H1 (cell line): ENCODE results near the gene GAPT. TPM values are rescaled to one million over a fixed set of nuclear protein-coding genes. Genes with fewer than 3 reads are reported as not detected.

ENCODE experiments used
- CTCF ChIA-PET: fragments of 300-600 bp; sonication (Branson Sonifier 250); formaldehyde crosslinking; loops from one replicate; lab custom pipeline; 2021; ENCODE audit not compliant: partially characterized antibody; lab: Charles Lee
- POLR2A ChIA-PET: fragments of 300-600 bp; sonication (Branson Sonifier 250); formaldehyde crosslinking; loops from one replicate; lab custom pipeline; 2021; ENCODE audit warnings: inconsistent platforms; ENCODE audit not compliant: partially characterized antibody; lab: Charles Lee
- DNase-seq, 2 experiments: peaks; one replicate each; pipeline versions ENCODE4 v3.0.0 to v3.0.0-alpha.2; 2010 to 2022; ENCODE audit warnings: low spot score in 2 of 2, low read depth in 1 of 2, mixed read lengths in 1 of 2
- FAIRE-seq: peaks from 2 replicates; lab custom pipeline; 2011; peaks lifted over from hg19 to GRCh38; lab: Jason Lieb, UNC
- H2AFZ ChIP-seq: 2 replicates; pipeline ENCODE4 v1.8.1; 2012; ENCODE audit warnings: low read length, inconsistent platforms
- H2AK5ac ChIP-seq: 2 replicates; pipeline ENCODE4 v1.6.1; 2013; ENCODE audit warnings: low read depth, low read length
- H2BK120ac ChIP-seq: replicated peaks from 2 replicates; pipeline ENCODE3; 2013; ENCODE audit warnings: low read depth, low read length, inconsistent platforms
- H2BK12ac ChIP-seq: 2 replicates; pipeline ENCODE4 v1.6.1; 2013; ENCODE audit warnings: low read depth, low read length
- H2BK15ac ChIP-seq: 2 replicates; pipeline ENCODE4 v1.6.1; 2013; ENCODE audit warnings: low read length
- H2BK20ac ChIP-seq: 2 replicates; pipeline ENCODE4 v1.6.1; 2013; ENCODE audit warnings: low read length
- H2BK5ac ChIP-seq: 2 replicates; pipeline ENCODE4 v1.6.1; 2013; ENCODE audit warnings: low read depth, low read length
- H3K14ac ChIP-seq: 2 replicates; pipeline ENCODE4 v1.6.1; 2013; ENCODE audit warnings: inconsistent platforms; ENCODE audit not compliant: insufficient read length
- H3K18ac ChIP-seq: 2 replicates; pipeline ENCODE4 v1.6.1; 2013; ENCODE audit warnings: low read length; ENCODE audit errors: extremely low read depth
- H3K23ac ChIP-seq: 2 replicates; pipeline ENCODE4 v1.6.1; 2013; ENCODE audit warnings: inconsistent platforms; ENCODE audit not compliant: insufficient read length
- H3K23me2 ChIP-seq: 2 replicates; pipeline ENCODE4 v1.6.1; 2013; ENCODE audit warnings: low read depth, low read length
- H3K27ac ChIP-seq: 2 replicates; pipeline ENCODE4 v1.6.1; 2011; ENCODE audit warnings: low read depth, low read length, inconsistent platforms
- H3K27me3 ChIP-seq, 4 experiments: replicated peaks in 1 of 4; 1 replicate in 1 of 4; 2 replicates in 3 of 4; pipeline versions ENCODE4 v1.6.1 to v1.8.1; 2011 to 2013; ENCODE audit warnings: low read length in 3 of 4, mild to moderate bottlenecking in 3 of 4, inconsistent platforms in 2 of 4, mixed read lengths in 2 of 4, moderate library complexity in 1 of 4; ENCODE audit not compliant: control insufficient read depth in 3 of 4, insufficient read depth in 3 of 4; ENCODE audit errors: extremely low read depth in 1 of 4
- H3K36me3 ChIP-seq, 4 experiments: 2 replicates each; pipeline versions ENCODE4 v1.6.1 to v1.8.1; 2011 to 2013; ENCODE audit warnings: mild to moderate bottlenecking in 4 of 4, low read length in 3 of 4, moderate library complexity in 2 of 4, control low read depth in 1 of 4, inconsistent platforms in 1 of 4; ENCODE audit not compliant: insufficient read depth in 4 of 4, control insufficient read depth in 2 of 4
- H3K4ac ChIP-seq: replicated peaks from 2 replicates; pipeline ENCODE3; 2013; ENCODE audit warnings: low read length, low read depth, mixed read lengths, inconsistent platforms; ENCODE audit not compliant: insufficient read length
- H3K4me1 ChIP-seq, 4 experiments: replicated peaks in 1 of 4; 1 replicate in 1 of 4; 2 replicates in 3 of 4; pipeline versions ENCODE4 v1.6.1 to v1.8.1; 2011 to 2013; ENCODE audit warnings: low read length in 3 of 4, inconsistent platforms in 2 of 4, mixed read lengths in 1 of 4; ENCODE audit not compliant: insufficient read depth in 4 of 4, control insufficient read depth in 3 of 4
- H3K4me2 ChIP-seq, 2 experiments: 2 replicates each; pipeline versions ENCODE4 v1.6.1 to v1.8.1; 2011 to 2013; ENCODE audit warnings: low read depth in 2 of 2, low read length in 2 of 2, control low read depth in 1 of 2, inconsistent platforms in 1 of 2, mild to moderate bottlenecking in 1 of 2; ENCODE audit not compliant: insufficient read depth in 1 of 2
- H3K4me3 ChIP-seq, 4 experiments: fragments of 200-600, 300-600 bp in 1 of 4; sonication (generic), shearing (Covaris generic), sonication (Bioruptor Twin) in 1 of 4; 2 replicates each; pipeline versions ENCODE4 v1.5.1 to v1.8.1; 2011 to 2016; ENCODE audit warnings: low read length in 4 of 4, low read depth in 3 of 4, control low read depth in 2 of 4, inconsistent platforms in 2 of 4, mild to moderate bottlenecking in 2 of 4, mixed read lengths in 1 of 4, moderate library complexity in 1 of 4; ENCODE audit not compliant: insufficient read depth in 2 of 4; ENCODE audit errors: extremely low read depth in 1 of 4
- H3K56ac ChIP-seq: replicated peaks from 2 replicates; pipeline ENCODE3; 2013; ENCODE audit warnings: low read depth, mild to moderate bottlenecking, mixed read lengths, low read length, inconsistent platforms; ENCODE audit not compliant: insufficient read length
- H3K79me1 ChIP-seq: 2 replicates; pipeline ENCODE4 v1.6.1; 2013; ENCODE audit warnings: low read depth, low read length, control low read depth
- H3K79me2 ChIP-seq, 2 experiments: 2 replicates each; pipeline versions ENCODE4 v1.6.1 to v1.8.1; 2012 to 2013; ENCODE audit warnings: low read length in 2 of 2, mild to moderate bottlenecking in 2 of 2, inconsistent platforms in 1 of 2; ENCODE audit not compliant: insufficient read depth in 2 of 2, control insufficient read depth in 1 of 2
- H3K9ac ChIP-seq, 4 experiments: replicated peaks in 1 of 4; 1 replicate in 1 of 4; 2 replicates in 3 of 4; pipeline versions ENCODE4 v1.6.1 to v1.8.1; 2011 to 2013; ENCODE audit warnings: low read depth in 3 of 4, low read length in 3 of 4, control low read depth in 2 of 4, mild to moderate bottlenecking in 2 of 4, moderate library complexity in 2 of 4, inconsistent platforms in 1 of 4; ENCODE audit errors: extremely low read depth in 1 of 4
- H3K9me3 ChIP-seq, 2 experiments: 2 replicates each; pipeline versions ENCODE4 v1.6.1 to v1.8.1; 2012 to 2013; ENCODE audit warnings: mild to moderate bottlenecking in 2 of 2, moderate library complexity in 2 of 2, control low read depth in 1 of 2, inconsistent platforms in 1 of 2, low read depth in 1 of 2, low read length in 1 of 2, mixed read lengths in 1 of 2; ENCODE audit not compliant: insufficient read depth in 2 of 2
- H4K20me1 ChIP-seq, 2 experiments: replicated peaks in 1 of 2; 2 replicates each; pipeline versions ENCODE3 to v1.8.1; 2011 to 2013; ENCODE audit warnings: inconsistent platforms in 2 of 2, low read length in 2 of 2, mild to moderate bottlenecking in 1 of 2; ENCODE audit not compliant: insufficient read depth in 2 of 2, control insufficient read depth in 1 of 2
- H4K5ac ChIP-seq: 2 replicates; pipeline ENCODE4 v1.6.1; 2013; ENCODE audit warnings: low read length, low read depth, mixed read lengths, inconsistent platforms; ENCODE audit not compliant: insufficient read length
- H4K8ac ChIP-seq: 2 replicates; pipeline ENCODE4 v1.8.0; 2013; ENCODE audit warnings: mild to moderate bottlenecking, moderate library complexity, low read length, inconsistent platforms; ENCODE audit not compliant: insufficient read depth; ENCODE audit errors: extremely low read depth
- H4K91ac ChIP-seq: replicated peaks from 2 replicates; pipeline ENCODE3; 2013; ENCODE audit warnings: low read length, mixed read lengths, inconsistent platforms; ENCODE audit not compliant: insufficient read length
- CBX5 ChIP-seq: fragments of 300-800, 300-1000 bp; sonication (generic); IDR thresholded peaks from 2 replicates; pipeline ENCODE4 v1.7.1; 2016; ENCODE audit warnings: antibody characterized with exemption, low read length, low read depth
- RBBP5 ChIP-seq: IDR thresholded peaks from 2 replicates; pipeline ENCODE4 v1.7.1; 2012; ENCODE audit warnings: low read depth, mild to moderate bottlenecking, inconsistent platforms, low read length, moderate library complexity, borderline replicate concordance
- TEAD4 ChIP-seq: IDR thresholded peaks from 2 replicates; pipeline ENCODE4 v1.6.1; 2012; ENCODE audit warnings: low read depth, low read length, inconsistent platforms, mixed read lengths
- WGBS, 2 experiments: shearing (Covaris generic) in 1 of 2; methylation state at CpG; one replicate each; pipeline versions ENCODE4 v1.1.6 to v1.1.7; 2013 to 2015; ENCODE audit warnings: low lambda C conversion rate in 2 of 2, mixed read lengths in 2 of 2, inconsistent platforms in 1 of 2, low coverage in 1 of 2, missing lambda C conversion rate in 1 of 2; ENCODE audit not compliant: insufficient replicate concordance in 2 of 2, insufficient coverage in 1 of 2, insufficient read length in 1 of 2; ENCODE audit errors: extremely low coverage in 1 of 2, missing lambda C conversion rate in 1 of 2; 5-methylcytosine and 5-hydroxymethylcytosine counted together
- polyA plus RNA-seq, 7 experiments: library from polyadenylated mRNA; depleted of rRNA in 3 of 7; stranded (reverse) in 5 of 7; unstranded in 2 of 7; fragments of >200 nt in 5 of 7; fragments of 200-250 nt in 2 of 7; gene quantifications; 1 replicate in 5 of 7; 2 replicates in 1 of 7; 4 replicates in 1 of 7; pipeline versions ENCODE4 v1.2.1 to v1.2.3, GENCODE V29; 2011 to 2013; ENCODE audit warnings: missing spikeins in 2 of 7, mixed read lengths in 2 of 7
- total RNA-seq: library from RNA; stranded (reverse); fragmentation: NEBNext Ultra II Directional; extraction: Animal tissue kit (Norgen Biotek cat#: 25700); gene quantifications from 2 replicates; pipeline ENCODE4 v1.2.1, GENCODE V29; 2021

The GAPT gene
- total and polyA plus RNA-seq, 2 of the 8 experiments (the other 6 are each of a cell fraction or from before 2014, with no cell fraction given): not detected

DNA sequence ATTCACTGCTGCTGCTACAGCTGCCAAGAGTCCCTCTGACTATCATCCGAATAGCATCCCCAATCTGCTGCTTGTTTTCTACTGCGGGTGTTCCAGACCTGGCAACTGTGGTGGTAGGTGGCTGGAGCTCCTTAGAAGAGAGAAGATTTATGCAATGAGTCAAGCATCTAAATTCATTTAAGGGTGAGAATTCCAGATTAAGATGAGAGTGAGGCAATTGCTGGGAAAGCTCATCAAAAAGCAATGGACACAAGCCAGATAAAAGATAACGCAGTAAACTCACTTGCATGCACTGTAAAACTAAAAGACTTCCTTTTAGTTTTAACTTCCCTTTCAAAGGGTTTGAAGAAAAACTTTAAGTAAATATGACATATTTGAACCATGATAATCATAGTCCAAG is 35.2 kb upstream of the GAPT start:
- Histone ChIP-seq H3K27ac (no peak overlapping the region), H2BK120ac (no peak overlapping the region), H4K20me1 (peaks cover 0 to 2% of the 10 kb centered on the region in 2 experiments)

More for the DNA sequence above, 35.2 kb upstream of the GAPT start:
- ChIA-PET POLR2A (interaction anchor here (0.7 to 1.4 kb wide), 2 partner anchors 11 to 223 kb away, joined by 3 to 4 read pairs; no protein-coding TSS in a partner anchor), CTCF (interaction anchor here (1.4 to 1.6 kb wide), 2 partner anchors 677 to 806 kb away, joined by 3 to 5 read pairs; no protein-coding TSS in a partner anchor)
- Histone ChIP-seq H4K91ac (no peak overlapping the region), H2BK5ac (no peak overlapping the region), H3K79me2 (0 out of 4 replicates have a peak, but pooled peaks cover 0 to 2% of the 10 kb centered on the region in 2 experiments), H4K5ac (no peak overlapping the region), H3K36me3 (peaks cover 8 to 35% (median 26%) of the 10 kb centered on the region in 4 experiments), H3K14ac (no peak overlapping the region), H3K9ac (no peak overlapping the region), H3K4me1 (peaks cover 0 to 4% (median 3%) of the 10 kb centered on the region in 4 experiments; a peak in 3 of 7 replicates), H3K4ac (no peak overlapping the region), H2BK20ac (no peak overlapping the region), H3K4me2 (no peak overlapping the region), H4K8ac (no peak overlapping the region), H3K4me3 (no peak overlapping the region), H2AK5ac (no peak overlapping the region), H3K18ac (no peak overlapping the region), H2BK12ac (no peak overlapping the region), H3K56ac (no peak overlapping the region), H2BK15ac (no peak overlapping the region), H3K23me2 (no peaks in the 10 kb centered on the region; the same call in 1 of the 2 replicates), H3K27me3 (peaks cover 0 to 3% (median 2%) of the 10 kb centered on the region in 4 experiments; a peak in 3 of 7 replicates), H3K23ac (no peak overlapping the region), H2AFZ (no peak overlapping the region), H3K9me3 (no peaks in the 10 kb centered on the region), H3K79me1 (no peaks in the 10 kb centered on the region)
- FAIRE-seq (no peak), DNase-seq (no peak)
- TF ChIP-seq CBX5 (no peak), RBBP5 (no peak), TEAD4 (no peak)
- 91% methylated on average over 3 of the region's 3 CpGs; no CpG with 5 or more reads in 1 of the 2 experiments for WGBS, 2 experiments
